ENCODE results near the gene POLL. TPM values are rescaled to one million over a fixed set of nuclear protein-coding genes. Genes with fewer than 3 reads are reported as not detected.

Gene POLL
- total and polyA plus RNA-seq, 10 of the 15 experiments (the other 5 are each of a cell fraction or from before 2014, with no cell fraction given): 1.5 to 25.4 (median 13.8) TPM

- WGBS (ENCODE audit: insufficient coverage, insufficient replicate concordance, low lambda C conversion rate, missing lambda C conversion rate): 16% methylated on average over 4 of the region's 4 CpGs
- Histone ChIP-seq H4K20me1 (ENCODE audit: control insufficient read depth, insufficient read depth) (no peaks in the 10 kb centered on the region), H3K9me3 (replicated peaks; ENCODE audit: control insufficient read depth, insufficient read depth, low read length) (no peaks in the 10 kb centered on the region), H3K27me3 (replicated peaks in 1 of 2; ENCODE audit: control insufficient read depth in 2 of 2, insufficient read depth in 2 of 2, low read length in 1 of 2) (no peaks in the 10 kb centered on the region), H3K9ac (ENCODE audit: control insufficient read depth, insufficient read depth, low read length) (no peak overlapping the region), H3K27ac (ENCODE audit: control insufficient read depth, insufficient read depth) (no peak overlapping the region), H3K79me2 (ENCODE audit: control insufficient read depth, insufficient read depth, low read length) (no peaks in the 10 kb centered on the region), H3K4me1 (ENCODE audit: control insufficient read depth, insufficient read depth, low read length) (no peaks in the 10 kb centered on the region), H2AFZ (ENCODE audit: control insufficient read depth, low read depth, low read length) (no peak overlapping the region), H3K36me3 (ENCODE audit: control insufficient read depth in 2 of 2, insufficient read depth in 2 of 2, low read length in 1 of 2) (peaks cover under 1 to 6% of the 10 kb centered on the region in 2 experiments; a peak in 2 of 4 replicates), H3K4me2 (ENCODE audit: control insufficient read depth, insufficient read depth) (no peak overlapping the region), H3K4me3 (no peak overlapping the region)
- DNase-seq (ENCODE audit: low read depth, low spot score): no peak
- BruUV-seq (replicated peaks): no TSS peak
- intact Hi-C loops (cut with micrococcal nuclease; ENCODE audit: unreplicated experiment): no loop called here
- in situ Hi-C loops (cut with MboI): no loop called here
- CTCF ChIA-PET: interaction anchor here (0.8 to 1.4 kb wide), 2 partner anchors 11 to 154 kb away, joined by 3 to 4 read pairs; no protein-coding TSS in a partner anchor
- POLR2A ChIA-PET: no interaction called here
- ATAC-seq: no peak; the same call in 2 of the 3 replicates
- SMC1A ChIA-PET (ENCODE audit: uncharacterized antibody, unreplicated experiment): no interaction called here
- FAIRE-seq: no peak
- TF ChIP-seq MEF2B (IDR thresholded peaks at IDR 0.05; ENCODE audit: partially characterized antibody, poor library complexity, severe bottlenecking) (peak; percentile 46), ZSCAN29 (IDR thresholded peaks at IDR 0.05) (no peak)
- RAD21 ChIA-PET (ENCODE audit: unreplicated experiment): no interaction called here
These were observed 36.6 kb upstream of the POLL start for GRCh38 chr10:101624526-101625102.

- no peak for DNase-seq (ENCODE audit: low read depth, low spot score)
- no peaks in the 10 kb centered on the region for H3K27me3 ChIP-seq (replicated peaks in 1 of 2; ENCODE audit: control insufficient read depth in 2 of 2, insufficient read depth in 2 of 2, low read length in 1 of 2)
- BruUV-seq (replicated peaks): no TSS peak
- no peak overlapping the region for H3K9ac ChIP-seq (ENCODE audit: control insufficient read depth, insufficient read depth, low read length)
- ChIA-PET CTCF (interaction anchor here (0.6 kb wide), 2 partner anchors 159 to 195 kb away, joined by 3 read pairs; partner anchors contain the start of gene OGA), SMC1A (ENCODE audit: uncharacterized antibody, unreplicated experiment) (interaction anchor here (0.7 kb wide), 2 partner anchors 78 to 188 kb away, joined by 3 read pairs; no protein-coding TSS in a partner anchor), POLR2A (no interaction called here), RAD21 (ENCODE audit: unreplicated experiment) (no interaction called here)
- no peak overlapping the region for H3K27ac ChIP-seq (ENCODE audit: control insufficient read depth, insufficient read depth)
- ATAC-seq: no peak
- no peaks in the 10 kb centered on the region for H3K79me2 ChIP-seq (ENCODE audit: control insufficient read depth, insufficient read depth, low read length)
- no peak for FAIRE-seq
- H3K36me3 ChIP-seq (ENCODE audit: control insufficient read depth in 2 of 2, insufficient read depth in 2 of 2, low read length in 1 of 2): peaks cover 2 to 6% of the 10 kb centered on the region in 2 experiments; a peak in 2 of 4 replicates
- WGBS (ENCODE audit: insufficient coverage, insufficient replicate concordance, low lambda C conversion rate, missing lambda C conversion rate): 96% methylated on average over 1 of the region's 1 CpG
- in situ Hi-C loops (cut with MboI) (no loop called here), intact Hi-C loops (cut with micrococcal nuclease; ENCODE audit: unreplicated experiment) (no loop called here)
- no peaks in the 10 kb centered on the region for H4K20me1 ChIP-seq (ENCODE audit: control insufficient read depth, insufficient read depth)
- H2AFZ ChIP-seq (ENCODE audit: control insufficient read depth, low read depth, low read length): no peak overlapping the region
- no peak overlapping the region for H3K4me3 ChIP-seq
- no peak overlapping the region for H3K4me2 ChIP-seq (ENCODE audit: control insufficient read depth, insufficient read depth)
- no peaks in the 10 kb centered on the region for H3K9me3 ChIP-seq (replicated peaks; ENCODE audit: control insufficient read depth, insufficient read depth, low read length)
- peaks cover 1% of the 10 kb centered on the region; the same call in 1 of the 2 replicates for H3K4me1 ChIP-seq (ENCODE audit: control insufficient read depth, insufficient read depth, low read length)
- no peak for TF ChIP-seq DPF2 (IDR thresholded peaks at IDR 0.05)
- TF ChIP-seq KLF5 (IDR thresholded peaks at IDR 0.05; ENCODE audit: partially characterized antibody): no peak
- no peak for TF ChIP-seq EZH2 (IDR thresholded peaks at IDR 0.05; ENCODE audit: borderline replicate concordance, control insufficient read depth, low read depth, low read length)
- no peak for TF ChIP-seq SPI1 (IDR thresholded peaks at IDR 0.05; ENCODE audit: borderline replicate concordance, insufficient read depth, low read depth, low read length)
- TF ChIP-seq TBL1XR1 (IDR thresholded peaks at IDR 0.05; ENCODE audit: low read depth, low read length): no peak
- no peak for TF ChIP-seq ZSCAN29 (IDR thresholded peaks at IDR 0.05)
- TF ChIP-seq CHD1 (IDR thresholded peaks at IDR 0.05; ENCODE audit: low read depth, low read length): no peak
- TF ChIP-seq HDAC2 (IDR thresholded peaks at IDR 0.05): no peak
- TF ChIP-seq NR2C2 (IDR thresholded peaks at IDR 0.05; ENCODE audit: borderline replicate concordance, control insufficient read depth, insufficient read length, low read depth): no peak
- no peak for TF ChIP-seq ZZZ3 (IDR thresholded peaks at IDR 0.05; ENCODE audit: control insufficient read depth, insufficient read length, low read depth)
- no peak for TF ChIP-seq BCLAF1 (IDR thresholded peaks at IDR 0.05)
- no peak for TF ChIP-seq HCFC1 (IDR thresholded peaks at IDR 0.05; ENCODE audit: low read length)
- TF ChIP-seq MYC (IDR thresholded peaks at IDR 0.05; ENCODE audit: insufficient read depth, insufficient read length, insufficient replicate concordance, low read length, severe bottlenecking): no peak
- TF ChIP-seq PAX8 (IDR thresholded peaks at IDR 0.05): no peak
These were observed 35.5 kb upstream of the POLL start for GRCh38 chr10:101623528-101623927.

Measured in GM12878 (cell line).